SHP77 (cell line): ENCODE data around the gene PELO.
A peak's percentile ranks its signal among the peaks of the same experiment; 100 is the strongest.
"Not testable (repeated sequence)": the region's sequence is repeated elsewhere in the genome, so short reads cannot be mapped to it uniquely, and the experiment has no call there.

Experiments
- DNase-seq, 2 experiments: peaks; one replicate each; lab custom pipeline; 2025; lab: John Stamatoyannopoulos, UW

PELO gene, protein sequence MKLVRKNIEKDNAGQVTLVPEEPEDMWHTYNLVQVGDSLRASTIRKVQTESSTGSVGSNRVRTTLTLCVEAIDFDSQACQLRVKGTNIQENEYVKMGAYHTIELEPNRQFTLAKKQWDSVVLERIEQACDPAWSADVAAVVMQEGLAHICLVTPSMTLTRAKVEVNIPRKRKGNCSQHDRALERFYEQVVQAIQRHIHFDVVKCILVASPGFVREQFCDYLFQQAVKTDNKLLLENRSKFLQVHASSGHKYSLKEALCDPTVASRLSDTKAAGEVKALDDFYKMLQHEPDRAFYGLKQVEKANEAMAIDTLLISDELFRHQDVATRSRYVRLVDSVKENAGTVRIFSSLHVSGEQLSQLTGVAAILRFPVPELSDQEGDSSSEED

DNA sequence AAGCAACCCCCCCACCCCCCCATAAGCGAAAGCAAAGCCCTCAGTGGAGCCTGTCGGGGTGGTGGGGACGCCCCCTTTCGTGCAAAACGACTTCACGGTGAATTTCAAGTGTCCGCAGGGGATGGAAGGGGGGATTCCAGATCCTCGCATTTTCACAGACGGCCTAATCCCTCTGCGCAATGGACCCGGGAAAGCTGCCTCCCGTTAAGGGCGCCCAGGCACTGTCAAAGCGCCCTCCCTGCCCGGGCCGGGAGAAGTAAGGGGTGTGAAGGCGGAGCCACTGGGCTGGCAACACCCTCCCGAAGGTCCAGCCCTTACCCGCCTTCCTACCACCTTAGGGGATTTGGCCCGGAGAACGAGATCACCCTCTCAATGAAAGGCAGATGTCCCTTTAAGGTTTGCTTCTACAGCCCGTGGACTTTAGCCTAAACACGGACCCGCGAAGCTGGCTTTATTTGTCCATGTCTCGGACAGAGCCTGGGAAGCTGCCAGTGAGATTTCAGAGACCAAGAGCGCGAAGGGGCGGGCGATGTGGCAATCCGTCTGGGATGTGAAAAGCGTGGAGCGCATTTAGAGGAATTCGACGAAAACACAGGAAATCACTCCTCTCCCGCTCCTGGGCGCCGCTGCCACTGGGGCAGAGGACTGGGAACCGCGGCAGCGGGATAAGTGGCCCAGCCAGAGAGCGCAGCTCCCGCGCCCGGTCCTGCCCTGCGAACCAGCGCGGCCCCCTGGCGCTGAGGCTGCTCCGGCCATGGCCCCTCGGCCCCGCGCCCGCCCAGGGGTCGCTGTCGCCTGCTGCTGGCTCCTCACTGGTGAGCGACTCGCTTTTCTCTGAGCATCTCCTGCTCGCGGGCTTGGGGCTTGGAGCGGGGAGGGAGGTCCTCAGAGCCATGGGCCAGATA, at the start of gene PELO, which contains the start of gene ITGA1:
TSS of gene PELO (plus strand) at position 317 of the 905 bp plus-strand sequence. CDS start 12,479 bp downstream, outside the sequence.
TSS of gene ITGA1 (plus strand) at position 317 of the 905 bp plus-strand sequence. CDS start at position 755, 438 bp downstream.
- peak in 1 of 2 experiments; percentile 13 for DNase-seq

DNA sequence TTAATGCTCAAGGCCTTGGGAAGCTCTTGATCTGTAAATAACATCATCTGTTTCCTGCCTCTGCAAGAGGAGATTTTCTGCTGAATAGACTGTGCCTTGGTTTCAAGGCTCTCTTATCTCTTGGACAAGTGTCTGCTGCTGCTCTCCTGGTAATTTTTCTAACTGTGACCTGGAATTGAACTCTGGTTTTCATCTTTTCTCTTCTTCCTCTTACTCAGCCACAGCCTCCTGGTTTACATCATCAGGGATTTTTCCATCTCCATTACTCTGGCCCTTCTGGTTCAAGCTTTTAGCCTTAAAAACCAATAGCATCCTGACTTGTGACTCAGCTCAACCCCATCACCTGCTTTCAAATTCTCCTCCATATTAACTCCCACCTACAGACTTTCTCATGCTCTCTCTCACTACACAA, 49.6 kb upstream of the PELO start:
- DNase-seq: no peak

DNA sequence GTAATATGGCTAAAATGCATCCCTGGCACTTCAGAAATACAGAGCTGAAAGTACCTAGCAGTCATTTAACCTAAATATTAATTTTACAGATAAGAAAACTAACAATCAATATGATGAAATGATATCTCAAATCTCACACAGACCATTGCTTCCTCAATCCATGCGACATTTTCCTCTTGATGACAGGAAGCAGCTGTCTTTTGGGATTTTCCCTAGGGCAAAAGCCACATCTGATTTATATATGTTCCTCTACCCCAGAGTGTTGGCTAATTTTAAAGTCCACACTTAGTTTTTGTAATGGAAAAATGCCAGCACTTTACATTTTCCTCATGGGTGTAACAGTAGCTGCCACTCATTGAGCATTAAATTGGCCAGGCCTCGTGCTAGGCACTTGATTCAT, 47.7 kb upstream of the PELO start:
- no peak for DNase-seq

GRCh38 chr5:52743012-52743411, 44.7 kb upstream of the PELO start:
- DNase-seq: no peak

- no peak for DNase-seq
These were observed 44.2 kb upstream of the PELO start for GRCh38 chr5:52743529-52743928.

GRCh38 chr5:52743970-52744369, 43.7 kb upstream of the PELO start:
- no peak for DNase-seq

DNA sequence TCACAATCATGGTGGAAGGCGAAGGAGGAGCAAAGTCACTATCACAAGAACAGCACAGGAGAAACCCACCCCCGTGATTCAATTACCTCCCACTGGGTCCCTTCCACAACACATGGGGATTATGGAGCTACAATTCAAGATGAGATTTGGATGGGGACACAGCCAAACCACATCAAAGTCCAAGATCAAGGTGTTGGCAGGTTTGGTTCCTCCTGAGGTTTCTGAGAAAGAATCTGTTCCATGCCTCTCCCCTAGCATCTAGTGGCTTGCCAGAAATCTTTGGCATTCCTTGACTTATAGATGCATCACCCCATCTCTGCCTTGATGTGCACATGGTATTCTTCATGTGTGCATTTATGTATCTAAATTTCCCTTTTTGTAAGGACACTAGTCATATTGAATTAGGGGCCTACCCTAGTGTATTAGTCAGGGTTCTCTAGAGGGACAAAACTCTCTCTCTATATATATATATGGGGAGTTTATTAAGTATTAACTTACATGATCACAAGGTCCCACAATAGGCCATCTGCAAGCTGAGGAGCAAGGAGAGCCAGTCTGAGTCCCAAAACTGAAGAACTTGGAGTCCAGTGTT, 42.8 kb upstream of the PELO start:
- not testable (repeated sequence) for DNase-seq

- DNase-seq: no peak
These were observed 41.2 kb upstream of the PELO start for GRCh38 chr5:52746539-52746938.

- DNase-seq: no peak
These were observed 39.1 kb upstream of the PELO start for GRCh38 chr5:52748590-52748989.

GRCh38 chr5:52749666-52750065, 38.0 kb upstream of the PELO start:
- no peak for DNase-seq

GRCh38 chr5:52751137-52751536, 36.6 kb upstream of the PELO start:
- DNase-seq: no peak

- no peak for DNase-seq
These were observed 33.7 kb upstream of the PELO start for GRCh38 chr5:52754051-52754450.

GRCh38 chr5:52757527-52757926, 30.2 kb upstream of the PELO start:
- no peak for DNase-seq

- DNase-seq: no peak
These were observed 29.7 kb upstream of the PELO start for GRCh38 chr5:52758014-52758413.

GRCh38 chr5:52759331-52759730, 28.4 kb upstream of the PELO start:
- DNase-seq: no peak

DNA sequence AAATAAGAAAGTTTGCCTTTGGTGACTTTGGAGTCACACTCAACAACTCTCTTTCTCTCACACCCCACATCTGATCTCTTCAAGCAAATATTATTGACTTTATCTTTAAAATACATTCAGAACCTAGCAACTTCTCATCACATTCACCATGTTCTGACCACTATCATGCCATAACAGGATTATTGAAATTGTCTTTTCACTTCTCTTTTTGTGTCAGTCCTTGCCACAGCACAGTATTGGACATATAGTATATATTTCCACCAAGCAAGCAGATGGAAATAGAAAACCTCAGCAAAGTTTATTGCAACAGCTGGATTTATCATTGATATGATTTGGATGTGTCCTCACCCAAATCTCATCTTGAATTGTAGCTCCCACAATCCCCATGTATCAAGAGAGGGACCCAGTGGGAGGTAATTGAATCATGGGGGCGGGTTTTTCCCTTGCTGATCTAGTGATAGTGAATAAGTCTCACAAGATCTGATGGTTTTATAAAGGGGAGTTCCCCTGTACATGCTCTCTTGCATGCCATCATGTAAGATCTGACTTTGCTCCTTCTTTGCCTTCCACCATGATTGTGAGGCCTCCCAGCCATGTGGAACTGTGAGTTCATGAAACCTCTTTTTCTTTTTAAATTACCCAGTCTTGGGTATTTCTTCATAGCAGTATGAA, 26.9 kb upstream of the PELO start:
- DNase-seq: no peak

- DNase-seq: no peak
These were observed 20.4 kb upstream of the PELO start for GRCh38 chr5:52767217-52767743.

GRCh38 chr5:52767766-52768480, 19.8 kb upstream of the PELO start:
- no peak for DNase-seq

GRCh38 chr5:52769061-52769460, 18.7 kb upstream of the PELO start:
- no peak for DNase-seq

- no peak for DNase-seq
These were observed 17.3 kb upstream of the PELO start for GRCh38 chr5:52770287-52770939.
